Activated CD4-positive, alpha-beta memory T cell treated with anti-CD3 and anti-CD28 coated beads, Interleukin-2, amount 10 ng/mL, durations not matched to agents 7 days and 5 days (primary cell): ENCODE results near the gene RSPO3. TPM values are rescaled to one million over a fixed set of nuclear protein-coding genes. Genes with fewer than 3 reads are reported as not detected.
A peak's percentile ranks its signal among the peaks of the same experiment; 100 is the strongest.

Experiments used
- CTCF ChIA-PET: fragments of 350-600 bp; sonication (Branson Sonifier 250); formaldehyde crosslinking; loops from one replicate; lab custom pipeline; 2021; ENCODE audit warnings: antibody characterized with exemption, inconsistent platforms; lab: Charles Lee
- POLR2A ChIA-PET: fragments of 350-600 bp; sonication (Branson Sonifier 250); formaldehyde crosslinking; loops from one replicate; lab custom pipeline; 2021; ENCODE audit warnings: antibody characterized with exemption; lab: Charles Lee
- DNase-seq: peaks from one replicate; pipeline ENCODE4 v3.0.0-alpha.2; 2020
- H3K27ac Mint-ChIP-seq: one replicate; pipeline ENCODE4 v1.8.0; 2021; ENCODE audit warnings: mild to moderate bottlenecking, mixed read lengths
- H3K27me3 Mint-ChIP-seq: one replicate; pipeline ENCODE4 v1.8.0; 2021; ENCODE audit warnings: mixed read lengths
- H3K36me3 Mint-ChIP-seq: one replicate; pipeline ENCODE4 v1.8.0; 2021; ENCODE audit warnings: low read depth, mixed read lengths
- H3K4me1 Mint-ChIP-seq: one replicate; pipeline ENCODE4 v1.8.0; 2021; ENCODE audit warnings: mixed read lengths
- H3K4me3 Mint-ChIP-seq: one replicate; pipeline ENCODE4 v1.8.0; 2021; ENCODE audit warnings: mild to moderate bottlenecking, mixed read lengths
- H3K9me3 Mint-ChIP-seq: one replicate; pipeline ENCODE4 v1.8.0; 2021; ENCODE audit warnings: mixed read lengths
- total RNA-seq, 2 experiments: library from RNA; stranded (reverse); gene quantifications; one replicate each; pipeline ENCODE4 v1.2.3, GENCODE V29; 2021

RSPO3 gene
- total RNA-seq, 2 experiments from 2014 or later = not detected

DNA sequence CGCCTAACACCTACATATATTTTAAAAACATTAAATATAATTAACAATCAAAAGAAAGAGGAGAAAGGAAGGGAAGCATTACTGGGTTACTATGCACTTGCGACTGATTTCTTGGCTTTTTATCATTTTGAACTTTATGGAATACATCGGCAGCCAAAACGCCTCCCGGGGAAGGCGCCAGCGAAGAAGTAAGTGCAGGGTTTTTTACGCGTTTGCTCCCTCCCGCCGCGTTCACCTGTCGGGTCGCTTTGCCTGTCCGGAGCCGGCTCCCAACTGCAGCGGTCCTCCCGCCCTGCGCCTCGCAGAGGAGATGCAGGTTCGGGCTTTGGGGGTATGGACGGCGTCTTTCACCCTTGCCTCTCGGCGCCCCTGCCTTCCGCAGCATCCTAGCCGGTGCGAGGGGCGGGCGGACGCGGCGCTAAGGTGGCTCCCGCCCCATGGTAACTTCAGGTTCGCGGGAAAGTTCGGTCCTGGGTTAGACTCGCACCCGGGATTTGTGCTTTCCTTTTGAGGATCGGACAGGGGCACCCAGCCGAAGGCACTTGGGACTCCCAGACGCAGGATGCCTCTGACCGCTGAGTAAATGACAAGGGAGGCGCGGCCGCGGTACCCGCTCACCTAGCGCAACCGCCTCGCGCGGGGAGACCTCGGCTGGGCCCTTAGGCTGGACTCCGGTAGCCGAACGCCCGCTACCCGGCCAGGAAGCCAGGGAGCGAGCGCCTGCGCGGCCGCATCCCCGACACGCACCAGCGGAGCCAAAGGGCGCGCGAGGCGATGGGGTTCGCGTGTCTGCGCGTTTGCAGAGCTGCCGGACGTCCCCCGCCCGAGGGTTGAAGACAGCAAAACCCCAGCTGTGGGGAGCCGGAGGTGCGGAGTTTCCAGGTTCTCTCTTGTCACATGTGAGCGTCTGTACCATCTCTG lies 891 bp downstream of the RSPO3 start:
- CTCF ChIA-PET = interaction anchor here (0.9 kb wide), 1 partner anchor 314 kb away, joined by 3 read pairs; no protein-coding TSS in a partner anchor

GRCh38 chr6:127120023-127120786 lies 1.7 kb downstream of the RSPO3 start:
- no peak overlapping the region for H3K4me3 Mint-ChIP-seq
- H3K4me1 Mint-ChIP-seq = peaks cover 25% of the 10 kb centered on the region
- CTCF ChIA-PET = interaction anchor here (0.9 to 1.1 kb wide), 3 partner anchors 71 to 1120 kb away, joined by 3 read pairs; no protein-coding TSS in a partner anchor
- H3K9me3 Mint-ChIP-seq = no peaks in the 10 kb centered on the region
- no peaks in the 10 kb centered on the region for H3K36me3 Mint-ChIP-seq
- peaks cover 78% of the 10 kb centered on the region for H3K27me3 Mint-ChIP-seq
- no peak for DNase-seq
- POLR2A ChIA-PET = no interaction called here
- no peak overlapping the region for H3K27ac Mint-ChIP-seq

More for the DNA sequence above, 891 bp downstream of the RSPO3 start:
- H3K36me3 Mint-ChIP-seq = no peaks in the 10 kb centered on the region
- H3K4me1 Mint-ChIP-seq = peaks cover 25% of the 10 kb centered on the region
- DNase-seq = peak; percentile 17
- peaks cover 80% of the 10 kb centered on the region for H3K27me3 Mint-ChIP-seq
- no peak overlapping the region for H3K27ac Mint-ChIP-seq
- POLR2A ChIA-PET = no interaction called here
- H3K4me3 Mint-ChIP-seq = peak overlapping the region; percentile 71
- no peaks in the 10 kb centered on the region for H3K9me3 Mint-ChIP-seq

- CTCF ChIA-PET = interaction anchor here (1.0 to 1.2 kb wide), 3 partner anchors 70 to 1126 kb away, joined by 3 read pairs; no protein-coding TSS in a partner anchor
- POLR2A ChIA-PET = no interaction called here
- peak; percentile 76 for DNase-seq
- Mint-ChIP-seq H3K27ac (no peak overlapping the region), H3K4me1 (peaks cover 25% of the 10 kb centered on the region), H3K4me3 (no peak overlapping the region), H3K27me3 (peaks cover 75% of the 10 kb centered on the region), H3K9me3 (no peaks in the 10 kb centered on the region), H3K36me3 (no peaks in the 10 kb centered on the region)
Measured at GRCh38 chr6:127120787-127121636, 2.5 kb downstream of the RSPO3 start.

DNA sequence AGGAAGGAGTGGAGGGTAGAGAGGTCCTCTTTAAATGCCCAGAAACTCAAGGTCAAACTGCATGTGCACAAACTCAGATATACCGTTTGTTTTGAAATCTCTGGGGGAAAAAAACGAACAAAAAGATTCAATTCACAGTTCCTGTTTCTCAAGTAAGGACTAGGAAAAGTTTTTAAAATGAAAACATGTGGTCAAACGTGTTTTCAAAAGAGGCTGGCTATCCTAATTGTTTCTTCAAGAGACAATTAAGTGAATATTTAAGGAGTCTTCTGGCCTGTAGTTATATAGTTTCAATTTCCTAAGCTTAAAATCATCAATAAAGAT lies 3.1 kb downstream of the RSPO3 start:
- Mint-ChIP-seq H3K27ac (no peak overlapping the region), H3K4me1 (peaks cover 25% of the 10 kb centered on the region), H3K4me3 (no peak overlapping the region), H3K27me3 (peaks cover 71% of the 10 kb centered on the region), H3K9me3 (no peaks in the 10 kb centered on the region), H3K36me3 (no peaks in the 10 kb centered on the region)
- POLR2A ChIA-PET = no interaction called here
- CTCF ChIA-PET = interaction anchor here (0.7 to 1.2 kb wide), 2 partner anchors 12 to 1126 kb away, joined by 3 read pairs; no protein-coding TSS in a partner anchor
- no peak for DNase-seq

GRCh38 chr6:127124172-127124571 lies 5.7 kb downstream of the RSPO3 start:
- ChIA-PET CTCF (no interaction called here), POLR2A (no interaction called here)
- H3K9me3 Mint-ChIP-seq = no peaks in the 10 kb centered on the region
- no peak overlapping the region for H3K4me3 Mint-ChIP-seq
- H3K27ac Mint-ChIP-seq = no peak overlapping the region
- no peaks in the 10 kb centered on the region for H3K36me3 Mint-ChIP-seq
- H3K27me3 Mint-ChIP-seq = peaks cover 59% of the 10 kb centered on the region
- no peak for DNase-seq
- H3K4me1 Mint-ChIP-seq = peaks cover 16% of the 10 kb centered on the region

DNA sequence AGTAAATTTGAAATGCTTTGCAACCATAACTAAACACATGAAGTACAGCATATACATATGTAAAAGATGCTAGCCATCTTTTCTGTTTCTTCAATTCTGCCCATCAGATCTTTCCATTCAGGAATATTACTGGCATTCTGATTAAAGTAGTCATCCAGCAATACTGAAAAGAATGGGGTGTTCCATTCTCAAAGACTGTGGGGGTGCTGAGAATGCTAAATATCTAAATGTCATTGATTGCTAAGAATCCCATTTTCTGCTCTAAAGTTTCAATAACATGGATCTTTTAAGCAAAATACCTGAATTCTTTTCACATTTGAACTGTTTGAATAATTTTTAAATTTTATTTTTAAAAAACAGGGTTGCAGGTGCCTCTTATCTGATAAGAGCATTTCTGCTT lies 6.2 kb downstream of the RSPO3 start:
- Mint-ChIP-seq H3K9me3 (no peaks in the 10 kb centered on the region), H3K27ac (no peak overlapping the region), H3K36me3 (no peaks in the 10 kb centered on the region), H3K4me3 (no peak overlapping the region), H3K27me3 (peaks cover 61% of the 10 kb centered on the region), H3K4me1 (peaks cover 14% of the 10 kb centered on the region)
- no peak for DNase-seq
- ChIA-PET POLR2A (no interaction called here), CTCF (no interaction called here)

DNA sequence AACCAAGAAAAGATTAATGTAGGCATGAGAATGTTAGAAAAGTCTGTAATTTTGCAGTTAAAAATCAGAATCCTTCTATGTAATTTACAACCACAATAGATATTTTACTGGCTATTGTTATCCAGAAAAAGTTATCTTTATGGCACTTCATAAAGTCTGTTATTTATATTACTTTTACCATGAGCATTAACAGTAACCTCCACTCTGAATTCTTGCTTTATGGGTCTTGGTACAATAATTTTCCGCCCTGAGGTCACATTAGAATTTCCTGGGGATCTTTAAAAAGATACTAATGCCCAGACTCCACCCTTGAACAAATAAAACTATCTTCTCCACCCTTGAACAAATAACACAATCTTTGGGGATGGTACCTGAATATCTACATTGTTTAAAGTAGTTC lies 9.6 kb downstream of the RSPO3 start:
- CTCF ChIA-PET = no interaction called here
- POLR2A ChIA-PET = no interaction called here
- no peaks in the 10 kb centered on the region for H3K36me3 Mint-ChIP-seq
- no peak overlapping the region for H3K27ac Mint-ChIP-seq
- H3K4me3 Mint-ChIP-seq = no peak overlapping the region
- no peaks in the 10 kb centered on the region for H3K4me1 Mint-ChIP-seq
- DNase-seq = no peak
- peaks cover 44% of the 10 kb centered on the region for H3K27me3 Mint-ChIP-seq
- no peaks in the 10 kb centered on the region for H3K9me3 Mint-ChIP-seq

GRCh38 chr6:127129251-127129650 lies 10.8 kb downstream of the RSPO3 start:
- POLR2A ChIA-PET = no interaction called here
- Mint-ChIP-seq H3K4me1 (no peaks in the 10 kb centered on the region), H3K27me3 (peaks cover 35% of the 10 kb centered on the region), H3K9me3 (no peaks in the 10 kb centered on the region), H3K27ac (no peak overlapping the region), H3K36me3 (no peaks in the 10 kb centered on the region), H3K4me3 (no peak overlapping the region)
- CTCF ChIA-PET = interaction anchor here (0.6 kb wide), 1 partner anchor 387 kb away, joined by 3 read pairs; no protein-coding TSS in a partner anchor
- no peak for DNase-seq

GRCh38 chr6:127131275-127131674 lies 12.8 kb downstream of the RSPO3 start:
- ChIA-PET CTCF (no interaction called here), POLR2A (no interaction called here)
- Mint-ChIP-seq H3K4me3 (no peak overlapping the region), H3K36me3 (no peaks in the 10 kb centered on the region), H3K4me1 (no peaks in the 10 kb centered on the region), H3K27me3 (peaks cover 27% of the 10 kb centered on the region), H3K27ac (no peak overlapping the region), H3K9me3 (no peaks in the 10 kb centered on the region)
- no peak for DNase-seq

GRCh38 chr6:127131772-127132376 lies 13.4 kb downstream of the RSPO3 start:
- ChIA-PET POLR2A (no interaction called here), CTCF (no interaction called here)
- Mint-ChIP-seq H3K27ac (no peak overlapping the region), H3K4me1 (no peaks in the 10 kb centered on the region), H3K36me3 (no peaks in the 10 kb centered on the region), H3K4me3 (no peak overlapping the region), H3K9me3 (no peaks in the 10 kb centered on the region), H3K27me3 (peaks cover 24% of the 10 kb centered on the region)
- no peak for DNase-seq

DNA sequence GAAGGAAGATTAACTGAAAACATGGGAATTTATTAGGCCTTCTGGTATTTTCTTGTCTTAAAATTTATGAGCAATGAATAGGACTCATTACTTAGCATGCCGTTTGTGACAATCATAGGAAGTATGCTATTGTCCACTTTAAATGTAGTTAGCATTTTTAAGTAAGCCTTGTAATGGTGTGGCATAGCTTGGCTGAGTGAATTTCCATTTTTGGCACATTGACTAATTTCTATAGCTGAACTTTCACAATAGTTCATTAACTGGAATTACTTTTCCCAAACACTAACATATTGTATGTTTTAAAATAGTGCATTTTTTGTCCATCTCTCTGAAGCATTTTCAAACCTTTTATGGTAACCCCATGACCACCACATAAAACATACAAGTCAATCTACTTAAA lies 15.7 kb downstream of the RSPO3 start:
- no peaks in the 10 kb centered on the region for H3K9me3 Mint-ChIP-seq
- H3K4me3 Mint-ChIP-seq = no peak overlapping the region
- POLR2A ChIA-PET = no interaction called here
- H3K36me3 Mint-ChIP-seq = no peaks in the 10 kb centered on the region
- CTCF ChIA-PET = interaction anchor here (1.1 kb wide), 1 partner anchor 12 kb away, joined by 3 read pairs; no protein-coding TSS in a partner anchor
- H3K27ac Mint-ChIP-seq = no peak overlapping the region
- H3K4me1 Mint-ChIP-seq = no peaks in the 10 kb centered on the region
- peaks cover 19% of the 10 kb centered on the region for H3K27me3 Mint-ChIP-seq
- no peak for DNase-seq

DNA sequence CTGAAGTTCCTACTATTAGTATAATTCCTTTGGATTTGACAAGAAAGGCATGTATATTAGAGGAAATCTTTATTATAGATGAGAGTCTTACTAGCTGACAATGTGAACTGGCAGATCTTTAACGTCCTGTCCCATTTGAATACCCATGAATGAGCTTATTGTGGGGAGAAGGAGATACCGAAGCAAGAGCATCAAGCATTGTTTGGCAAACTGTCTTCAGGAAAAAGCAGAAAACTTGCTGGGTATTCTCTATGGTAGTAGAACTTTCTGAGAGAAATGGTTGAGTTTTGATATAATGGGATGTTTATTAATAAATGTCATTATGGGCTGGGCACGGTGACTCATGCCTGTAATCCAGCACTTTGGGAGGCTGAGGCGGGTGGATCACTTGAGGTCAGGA lies 18.3 kb downstream of the RSPO3 start:
- H3K27ac Mint-ChIP-seq = no peak overlapping the region
- H3K4me1 Mint-ChIP-seq = no peaks in the 10 kb centered on the region
- H3K4me3 Mint-ChIP-seq = no peak overlapping the region
- no peaks in the 10 kb centered on the region for H3K36me3 Mint-ChIP-seq
- H3K9me3 Mint-ChIP-seq = no peaks in the 10 kb centered on the region
- ChIA-PET POLR2A (no interaction called here), CTCF (no interaction called here)
- DNase-seq = no peak
- H3K27me3 Mint-ChIP-seq = peaks cover 4% of the 10 kb centered on the region
